Measurements from ENCODE around the gene GK2. TPM values are rescaled to one million over a fixed set of nuclear protein-coding genes. Genes with fewer than 3 reads are reported as not detected.

Gene GK2
- not detected in 5 replicates for total RNA-seq (2022; extraction: Qiagen RNA extraction; ENCODE audit: low read depth)

GRCh38 chr4:79408063-79408462 is at the start of gene GK2:
Gene GK2 (minus strand): TSS chr4:79408228. CDS start chr4:79408200, 28 bp downstream.

Other genes starting within 250 kb of the GK2 start
- gene NAA11, start 82.2 kb downstream of the GK2 start, total RNA-seq (2022; extraction: Qiagen RNA extraction; ENCODE audit: low read depth), result not detected in 5 replicates